ENCODE results near the gene GSG1. TPM values are rescaled to one million over a fixed set of nuclear protein-coding genes. Genes with fewer than 3 reads are reported as not detected.

The GSG1 gene
- total RNA-seq, 5 donors from 2014 or later (not counting 1 experiment from before 2014, with no cell fraction given): not detected

DNA sequence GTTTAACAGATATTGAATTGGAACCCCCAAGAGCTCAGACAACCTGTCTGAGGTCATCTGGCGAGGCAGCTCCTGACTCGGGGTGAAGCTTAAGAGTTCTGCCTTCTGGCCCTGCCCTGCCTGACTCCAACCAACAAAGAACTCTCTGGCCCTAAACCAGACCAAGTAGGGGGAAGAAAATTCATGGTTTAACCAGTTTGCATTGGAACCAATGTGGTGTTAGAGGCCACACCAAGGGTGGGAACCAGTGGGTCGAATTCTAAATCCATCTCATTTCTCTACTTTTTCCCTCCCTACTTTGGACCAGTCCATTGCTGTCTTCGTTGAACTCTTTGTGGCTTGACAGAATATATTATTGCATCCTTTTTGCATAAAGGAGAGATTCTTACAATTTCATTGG lies 30.4 kb upstream of the GSG1 start:
- ChIA-PET CTCF (no interaction called here), POLR2A (no interaction called here)
- Mint-ChIP-seq H3K9me3 (no peaks in the 10 kb centered on the region), H3K4me3 (no peak overlapping the region), H3K27me3 (peaks cover 6 to 7% of the 10 kb centered on the region in 2 donors), H3K36me3 (no peaks in the 10 kb centered on the region), H3K27ac (no peak overlapping the region), H3K4me1 (peaks cover 0 to 5% (median 3%) of the 10 kb centered on the region in 3 donors)
- H3K27me3 ChIP-seq (replicated peaks in 1 of 2; ENCODE audit: control insufficient read depth in 2 of 2, extremely low read depth in 1 of 2, insufficient read depth in 2 of 2, low read length in 1 of 2): no peaks in the 10 kb centered on the region
- no peak for DNase-seq
- no peak overlapping the region for H3K27ac ChIP-seq (ENCODE audit: low read length)
- H3K4me3 ChIP-seq (ENCODE audit: control insufficient read depth in 1 of 2, extremely low read depth in 1 of 2, low read length in 1 of 2): no peak overlapping the region
- no peaks in the 10 kb centered on the region for H3K36me3 ChIP-seq (ENCODE audit: control insufficient read depth in 2 of 2, extremely low read depth in 1 of 2, insufficient read depth in 1 of 2, low read length in 1 of 2)
- ATAC-seq (replicated peaks in 1 of 4): no peak
- H3K9me3 ChIP-seq: no peaks in the 10 kb centered on the region
- no CpG with 5 or more reads among the region's 4 CpGs for WGBS (ENCODE audit: insufficient coverage)
- no peaks in the 10 kb centered on the region for H3K4me1 ChIP-seq (ENCODE audit: control insufficient read depth in 1 of 2, extremely low read depth in 1 of 2, insufficient read depth in 2 of 2, low read length in 2 of 2)

DNA sequence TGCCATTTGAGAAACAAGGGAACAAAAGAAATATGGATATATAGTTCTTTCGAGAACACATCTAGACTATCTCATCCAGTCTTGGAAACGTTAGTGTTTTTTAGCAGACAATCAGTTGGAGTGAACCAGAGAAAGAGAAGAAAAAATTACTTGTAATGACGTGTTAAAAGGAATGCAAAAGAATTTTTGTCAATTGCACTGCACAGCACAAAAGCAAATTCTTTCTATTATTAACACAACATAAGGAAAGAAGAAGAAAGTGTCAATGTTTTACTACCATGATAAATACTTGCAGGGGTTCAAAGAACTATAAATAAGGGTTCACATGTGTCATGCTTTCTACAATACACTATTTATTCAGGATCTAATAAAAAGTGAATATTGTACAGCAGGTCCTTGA lies 27.5 kb upstream of the GSG1 start:
- CTCF ChIA-PET: no interaction called here

DNA sequence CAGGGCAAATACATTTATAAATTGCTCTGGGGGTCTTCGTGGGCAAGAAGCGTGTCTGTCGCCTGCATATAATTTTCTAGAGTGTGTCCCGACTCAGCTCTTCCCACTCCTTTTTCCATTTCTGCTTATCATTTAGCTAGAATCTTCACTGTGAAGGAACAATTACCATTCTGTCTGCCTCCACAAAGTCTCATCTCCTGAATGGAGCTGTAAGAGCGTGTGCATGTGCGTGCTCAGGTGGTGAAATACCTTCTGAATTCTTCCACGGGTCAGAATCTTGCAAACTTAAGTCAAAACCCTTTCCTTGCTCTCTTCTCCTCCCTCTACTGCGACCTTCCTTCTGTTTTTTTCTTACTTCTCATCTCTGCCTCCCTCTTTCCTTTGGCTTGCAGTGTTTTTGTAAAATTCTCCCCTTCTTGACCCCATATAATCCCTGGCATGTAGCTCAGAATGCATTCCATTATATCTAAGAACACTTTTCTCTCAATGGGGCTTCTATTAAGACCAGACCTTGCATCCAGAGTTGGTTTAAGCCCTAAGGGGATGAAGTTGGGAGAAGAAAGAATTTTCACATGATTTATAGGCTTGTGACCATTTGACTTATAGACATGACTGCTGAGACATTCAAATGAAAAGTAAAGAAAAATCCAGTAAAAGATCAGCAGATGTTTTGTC lies 25.0 kb upstream of the GSG1 start:
- no peaks in the 10 kb centered on the region for H3K9me3 ChIP-seq
- H3K27ac ChIP-seq (ENCODE audit: low read length): no peak overlapping the region
- ChIA-PET POLR2A (interaction anchor here in 1 of 2 donors (0.7 kb wide), 1 partner anchor 1896 kb away, joined by 5 read pairs; no protein-coding TSS in a partner anchor), CTCF (no interaction called here)
- H3K27me3 Mint-ChIP-seq: peaks cover 4% of the 10 kb centered on the region in 2 donors
- H3K4me3 Mint-ChIP-seq: no peak overlapping the region
- H3K9me3 Mint-ChIP-seq: no peaks in the 10 kb centered on the region
- H3K4me3 ChIP-seq (ENCODE audit: control insufficient read depth in 1 of 2, extremely low read depth in 1 of 2, low read length in 1 of 2): no peak overlapping the region
- no peaks in the 10 kb centered on the region for H3K36me3 Mint-ChIP-seq
- H3K4me1 ChIP-seq (ENCODE audit: control insufficient read depth in 1 of 2, extremely low read depth in 1 of 2, insufficient read depth in 2 of 2, low read length in 2 of 2): no peaks in the 10 kb centered on the region
- peaks cover 0 to 2% of the 10 kb centered on the region in 2 experiments for H3K27me3 ChIP-seq (replicated peaks in 1 of 2; ENCODE audit: control insufficient read depth in 2 of 2, extremely low read depth in 1 of 2, insufficient read depth in 2 of 2, low read length in 1 of 2)
- H3K4me1 Mint-ChIP-seq: peaks cover 0 to 5% (median 3%) of the 10 kb centered on the region in 3 donors
- DNase-seq (no peak), ATAC-seq (replicated peaks in 1 of 4) (no peak)
- no peaks in the 10 kb centered on the region for H3K36me3 ChIP-seq (ENCODE audit: control insufficient read depth in 2 of 2, extremely low read depth in 1 of 2, insufficient read depth in 1 of 2, low read length in 1 of 2)
- WGBS (ENCODE audit: insufficient coverage): 83% methylated on average over 8 of the region's 8 CpGs
- H3K27ac Mint-ChIP-seq: no peak overlapping the region

More for the DNA sequence above, 27.5 kb upstream of the GSG1 start:
- no peak overlapping the region for H3K4me3 Mint-ChIP-seq
- H3K9me3 Mint-ChIP-seq: no peaks in the 10 kb centered on the region
- H3K36me3 Mint-ChIP-seq: no peaks in the 10 kb centered on the region
- peaks cover 0 to 5% (median 3%) of the 10 kb centered on the region in 3 donors for H3K4me1 Mint-ChIP-seq
- H3K9me3 ChIP-seq: no peaks in the 10 kb centered on the region
- POLR2A ChIA-PET: no interaction called here
- no peaks in the 10 kb centered on the region for H3K36me3 ChIP-seq (ENCODE audit: control insufficient read depth in 2 of 2, extremely low read depth in 1 of 2, insufficient read depth in 1 of 2, low read length in 1 of 2)
- H3K27me3 Mint-ChIP-seq: peaks cover 4 to 7% of the 10 kb centered on the region in 2 donors
- DNase-seq (no peak), ATAC-seq (replicated peaks in 1 of 4) (no peak)
- WGBS (ENCODE audit: insufficient coverage): no CpG with 5 or more reads among the region's 3 CpGs
- no peak overlapping the region for H3K4me3 ChIP-seq (ENCODE audit: control insufficient read depth in 1 of 2, extremely low read depth in 1 of 2, low read length in 1 of 2)
- no peaks in the 10 kb centered on the region for H3K4me1 ChIP-seq (ENCODE audit: control insufficient read depth in 1 of 2, extremely low read depth in 1 of 2, insufficient read depth in 2 of 2, low read length in 2 of 2)
- H3K27ac Mint-ChIP-seq: no peak overlapping the region
- H3K27ac ChIP-seq (ENCODE audit: low read length): no peak overlapping the region
- H3K27me3 ChIP-seq (replicated peaks in 1 of 2; ENCODE audit: control insufficient read depth in 2 of 2, extremely low read depth in 1 of 2, insufficient read depth in 2 of 2, low read length in 1 of 2): no peaks in the 10 kb centered on the region

DNA sequence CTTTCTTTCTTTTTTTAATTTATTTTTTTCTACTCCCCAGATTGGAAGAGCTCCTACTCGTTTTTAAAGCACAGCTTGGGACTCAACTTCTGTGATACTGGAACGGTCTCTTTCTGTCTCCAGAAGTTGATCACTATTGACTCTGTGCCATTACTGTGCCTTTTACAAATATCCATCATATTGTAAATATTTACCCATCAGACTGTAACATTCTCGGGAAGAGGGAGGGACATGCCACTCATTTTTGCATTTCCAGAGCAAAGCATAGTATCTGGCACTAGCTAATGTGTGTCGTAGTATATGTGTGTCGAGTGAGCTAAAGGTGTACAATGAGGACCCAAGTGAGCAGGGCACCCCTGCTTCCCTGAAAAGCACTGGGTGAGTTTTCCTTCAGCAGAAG lies 24.0 kb upstream of the GSG1 start:
- CTCF ChIA-PET: no interaction called here
- Mint-ChIP-seq H3K4me1 (peaks cover 0 to 5% (median 3%) of the 10 kb centered on the region in 3 donors), H3K36me3 (no peaks in the 10 kb centered on the region), H3K4me3 (no peak overlapping the region), H3K27ac (no peak overlapping the region), H3K9me3 (no peaks in the 10 kb centered on the region), H3K27me3 (peaks cover 4% of the 10 kb centered on the region in 2 donors)
- WGBS (ENCODE audit: insufficient coverage): 76% methylated on average over 2 of the region's 5 CpGs
- H3K4me3 ChIP-seq (ENCODE audit: control insufficient read depth in 1 of 2, extremely low read depth in 1 of 2, low read length in 1 of 2): no peak overlapping the region
- POLR2A ChIA-PET: interaction anchor here in 1 of 2 donors (0.7 kb wide), 1 partner anchor 1895 kb away, joined by 5 read pairs; no protein-coding TSS in a partner anchor
- H3K36me3 ChIP-seq (ENCODE audit: control insufficient read depth in 2 of 2, extremely low read depth in 1 of 2, insufficient read depth in 1 of 2, low read length in 1 of 2): no peaks in the 10 kb centered on the region
- H3K9me3 ChIP-seq: no peaks in the 10 kb centered on the region
- no peak for DNase-seq
- ATAC-seq (replicated peaks in 1 of 4): no peak
- peaks cover 0 to 2% of the 10 kb centered on the region in 2 experiments for H3K27me3 ChIP-seq (replicated peaks in 1 of 2; ENCODE audit: control insufficient read depth in 2 of 2, extremely low read depth in 1 of 2, insufficient read depth in 2 of 2, low read length in 1 of 2)
- H3K4me1 ChIP-seq (ENCODE audit: control insufficient read depth in 1 of 2, extremely low read depth in 1 of 2, insufficient read depth in 2 of 2, low read length in 2 of 2): no peaks in the 10 kb centered on the region
- no peak overlapping the region for H3K27ac ChIP-seq (ENCODE audit: low read length)

DNA sequence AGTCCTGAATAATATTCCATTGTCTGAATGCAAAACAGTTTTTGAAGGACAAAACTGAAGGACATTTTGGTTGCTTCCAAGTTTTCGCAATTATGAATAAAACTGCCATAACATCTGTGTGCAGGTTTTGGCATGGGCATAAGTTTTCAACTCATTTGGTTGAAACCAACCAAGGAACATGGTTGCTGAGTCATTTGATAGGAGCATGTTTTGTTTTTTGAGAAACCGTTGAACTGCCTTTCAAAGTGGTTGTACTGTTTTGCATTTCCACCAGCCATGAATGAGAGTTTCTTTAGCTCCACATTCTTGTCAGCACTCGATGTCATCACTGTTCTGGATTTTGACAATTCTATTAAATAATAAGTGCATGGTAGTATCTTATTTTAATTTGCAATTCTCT lies 23.0 kb upstream of the GSG1 start:
- Mint-ChIP-seq H3K9me3 (no peaks in the 10 kb centered on the region), H3K4me1 (no peaks in the 10 kb centered on the region), H3K4me3 (no peak overlapping the region), H3K27me3 (no peaks in the 10 kb centered on the region), H3K36me3 (no peaks in the 10 kb centered on the region), H3K27ac (no peak overlapping the region)
- no peaks in the 10 kb centered on the region for H3K4me1 ChIP-seq (ENCODE audit: control insufficient read depth in 1 of 2, extremely low read depth in 1 of 2, insufficient read depth in 2 of 2, low read length in 2 of 2)
- H3K36me3 ChIP-seq (ENCODE audit: control insufficient read depth in 2 of 2, extremely low read depth in 1 of 2, insufficient read depth in 1 of 2, low read length in 1 of 2): no peaks in the 10 kb centered on the region
- no peak overlapping the region for H3K4me3 ChIP-seq (ENCODE audit: control insufficient read depth in 1 of 2, extremely low read depth in 1 of 2, low read length in 1 of 2)
- DNase-seq (no peak), ATAC-seq (replicated peaks in 1 of 4) (no peak)
- ChIA-PET CTCF (interaction anchor here in 1 of 2 donors (0.6 kb wide), 1 partner anchor 9 kb away, joined by 3 read pairs; no protein-coding TSS in a partner anchor), POLR2A (no interaction called here)
- peaks cover 0 to 2% of the 10 kb centered on the region in 2 experiments for H3K27me3 ChIP-seq (replicated peaks in 1 of 2; ENCODE audit: control insufficient read depth in 2 of 2, extremely low read depth in 1 of 2, insufficient read depth in 2 of 2, low read length in 1 of 2)
- H3K9me3 ChIP-seq: no peaks in the 10 kb centered on the region
- H3K27ac ChIP-seq (ENCODE audit: low read length): no peak overlapping the region
- WGBS (ENCODE audit: insufficient coverage): 100% methylated on average over 1 of the region's 3 CpGs

DNA sequence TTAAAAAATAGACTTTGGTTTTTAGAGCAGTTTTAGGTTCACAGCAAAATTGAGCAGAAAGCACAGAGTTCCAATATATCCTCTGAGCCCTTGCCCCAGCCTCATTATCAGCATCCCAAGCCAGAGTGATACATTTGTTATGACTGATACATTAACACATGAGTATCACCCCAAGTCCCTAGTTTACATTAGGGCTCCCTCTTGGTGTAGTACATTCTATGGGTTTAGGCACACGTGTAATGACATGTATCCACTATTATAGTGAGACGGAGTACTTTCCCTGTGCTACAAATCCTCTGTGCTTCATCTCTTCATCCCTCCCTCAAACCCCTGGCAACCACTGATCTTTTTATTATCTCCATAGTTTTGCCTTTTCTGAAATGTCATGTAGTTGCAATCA lies 22.5 kb upstream of the GSG1 start:
- Mint-ChIP-seq H3K36me3 (no peaks in the 10 kb centered on the region), H3K4me3 (no peak overlapping the region), H3K9me3 (no peaks in the 10 kb centered on the region), H3K27ac (no peak overlapping the region), H3K27me3 (no peaks in the 10 kb centered on the region), H3K4me1 (no peaks in the 10 kb centered on the region)
- ChIA-PET CTCF (no interaction called here), POLR2A (no interaction called here)
- DNase-seq (no peak), ATAC-seq (replicated peaks in 1 of 4) (no peak)
- no peak overlapping the region for H3K27ac ChIP-seq (ENCODE audit: low read length)
- H3K9me3 ChIP-seq: no peaks in the 10 kb centered on the region
- H3K27me3 ChIP-seq (replicated peaks in 1 of 2; ENCODE audit: control insufficient read depth in 2 of 2, extremely low read depth in 1 of 2, insufficient read depth in 2 of 2, low read length in 1 of 2): peaks cover 0 to 2% of the 10 kb centered on the region in 2 experiments
- no peaks in the 10 kb centered on the region for H3K36me3 ChIP-seq (ENCODE audit: control insufficient read depth in 2 of 2, extremely low read depth in 1 of 2, insufficient read depth in 1 of 2, low read length in 1 of 2)
- no peaks in the 10 kb centered on the region for H3K4me1 ChIP-seq (ENCODE audit: control insufficient read depth in 1 of 2, extremely low read depth in 1 of 2, insufficient read depth in 2 of 2, low read length in 2 of 2)
- WGBS (ENCODE audit: insufficient coverage): no CpG with 5 or more reads among the region's 2 CpGs
- no peak overlapping the region for H3K4me3 ChIP-seq (ENCODE audit: control insufficient read depth in 1 of 2, extremely low read depth in 1 of 2, low read length in 1 of 2)
